GM19023 (cell line): ENCODE results near the gene VIPR2.

ENCODE experiments used
- ATAC-seq: cut with Tn5 transposase; IDR thresholded peaks from one replicate; pipeline ENCODE4 v1.9.1; 2021; ENCODE audit warnings: mild to moderate bottlenecking, moderate library complexity; ENCODE audit not compliant: unreplicated experiment

Gene VIPR2

GRCh38 chr7:159068893-159069448, 75.7 kb downstream of the VIPR2 start:
- no peak for ATAC-seq

- no peak for ATAC-seq
These were observed 76.2 kb downstream of the VIPR2 start for GRCh38 chr7:159068488-159068811.

- ATAC-seq: no peak
These were observed 76.8 kb downstream of the VIPR2 start for GRCh38 chr7:159067576-159068487.

GRCh38 chr7:159066816-159067575, 77.7 kb downstream of the VIPR2 start:
- no peak for ATAC-seq

GRCh38 chr7:159065852-159066480, 78.7 kb downstream of the VIPR2 start:
- no peak for ATAC-seq

GRCh38 chr7:159064816-159065510, 79.7 kb downstream of the VIPR2 start:
- no peak for ATAC-seq

- ATAC-seq: no peak
These were observed 80.4 kb downstream of the VIPR2 start for GRCh38 chr7:159064121-159064815.

- no peak for ATAC-seq
These were observed 81.4 kb downstream of the VIPR2 start for GRCh38 chr7:159063046-159063840.

GRCh38 chr7:159062569-159062968, 82.1 kb downstream of the VIPR2 start:
- no peak for ATAC-seq

GRCh38 chr7:159061674-159062212, 82.9 kb downstream of the VIPR2 start:
- ATAC-seq: no peak

GRCh38 chr7:159061209-159061608, 83.5 kb downstream of the VIPR2 start:
- ATAC-seq: no peak

- ATAC-seq: no peak
These were observed 84.2 kb downstream of the VIPR2 start for GRCh38 chr7:159060440-159060839.

GRCh38 chr7:159059629-159060028, 85.0 kb downstream of the VIPR2 start:
- no peak for ATAC-seq

- ATAC-seq: no peak
These were observed 87.0 kb downstream of the VIPR2 start for GRCh38 chr7:159057647-159058046.

- no peak for ATAC-seq
These were observed 87.9 kb downstream of the VIPR2 start for GRCh38 chr7:159056737-159057136.

- ATAC-seq: no peak
These were observed 92.8 kb downstream of the VIPR2 start for GRCh38 chr7:159051916-159052315.

- ATAC-seq: no peak
These were observed 94.0 kb downstream of the VIPR2 start for GRCh38 chr7:159050704-159051103.

GRCh38 chr7:159049266-159050025, 95.2 kb downstream of the VIPR2 start:
- ATAC-seq: no peak
